ENCODE measurements around the gene MCOLN1.

MCOLN1 gene

GRCh38 chr19:7562646-7563393, 40.4 kb downstream of the MCOLN1 start:
- in situ Hi-C loops (cut with MboI; ENCODE audit: low sequenced_read_pairs), result no loop called here

- in situ Hi-C loops (cut with MboI; ENCODE audit: low sequenced_read_pairs), result no loop called here
Observed at GRCh38 chr19:7564866-7565265, 42.4 kb downstream of the MCOLN1 start.

GRCh38 chr19:7565332-7565731, 42.9 kb downstream of the MCOLN1 start:
- in situ Hi-C loops (cut with MboI; ENCODE audit: low sequenced_read_pairs), result no loop called here

- in situ Hi-C loops (cut with MboI; ENCODE audit: low sequenced_read_pairs), result loop anchor here (10.0 kb wide), 2 partner anchors 114 to 234 kb away; partner anchors contain the start of gene TRAPPC5
Observed at GRCh38 chr19:7570761-7571160, 48.3 kb downstream of the MCOLN1 start.

GRCh38 chr19:7575434-7576040, 53.1 kb downstream of the MCOLN1 start:
- in situ Hi-C loops (cut with MboI; ENCODE audit: low sequenced_read_pairs), result loop anchor here (10.0 kb wide), 2 partner anchors 109 to 229 kb away; partner anchors contain the start of gene TRAPPC5

- in situ Hi-C loops (cut with MboI; ENCODE audit: low sequenced_read_pairs), result loop anchor here (10.0 kb wide), 2 partner anchors 107 to 227 kb away; partner anchors contain the start of gene TRAPPC5
Observed at GRCh38 chr19:7577422-7577821, 55.0 kb downstream of the MCOLN1 start.

- in situ Hi-C loops (cut with MboI; ENCODE audit: low sequenced_read_pairs), result loop anchor here (10.0 kb wide), 2 partner anchors 107 to 227 kb away; partner anchors contain the start of gene TRAPPC5
Observed at GRCh38 chr19:7578127-7578526, 55.7 kb downstream of the MCOLN1 start.

GRCh38 chr19:7579182-7579581, 56.8 kb downstream of the MCOLN1 start:
- in situ Hi-C loops (cut with MboI; ENCODE audit: low sequenced_read_pairs), result loop anchor here (10.0 kb wide), 2 partner anchors 106 to 226 kb away; partner anchors contain the start of gene TRAPPC5

- in situ Hi-C loops (cut with MboI; ENCODE audit: low sequenced_read_pairs), result no loop called here
Observed at GRCh38 chr19:7582446-7582845, 60.0 kb downstream of the MCOLN1 start.
